ENCODE results near the gene TMEM63A.

TMEM63A gene

GRCh38 chr1:225886159-225887029 is 4.2 kb upstream of the TMEM63A start:
- DNase-seq (ENCODE audit: low spot score): no peak

GRCh38 chr1:225885336-225885735 is 3.2 kb upstream of the TMEM63A start:
- no peak for DNase-seq (ENCODE audit: low spot score)

GRCh38 chr1:225883616-225884265 is 1.6 kb upstream of the TMEM63A start:
- DNase-seq (ENCODE audit: low spot score): no peak

GRCh38 chr1:225882694-225883615 is 775 bp upstream of the TMEM63A start:
- DNase-seq (ENCODE audit: low spot score): peak; percentile 55

- DNase-seq (ENCODE audit: low spot score): peak; percentile 42
Measured at GRCh38 chr1:225881081-225881958, 860 bp downstream of the TMEM63A start.

GRCh38 chr1:225880636-225881035 is 1.5 kb downstream of the TMEM63A start:
- no peak for DNase-seq (ENCODE audit: low spot score)

- DNase-seq (ENCODE audit: low spot score): peak; percentile 92
Measured at GRCh38 chr1:225880222-225880588, 2.0 kb downstream of the TMEM63A start.

GRCh38 chr1:225879521-225880221 is 2.5 kb downstream of the TMEM63A start:
- peak; percentile 89 for DNase-seq (ENCODE audit: low spot score)

- no peak for DNase-seq (ENCODE audit: low spot score)
Measured at GRCh38 chr1:225878282-225878681, 3.9 kb downstream of the TMEM63A start.

GRCh38 chr1:225877580-225877979 is 4.6 kb downstream of the TMEM63A start:
- peak; percentile 96 for DNase-seq (ENCODE audit: low spot score)

GRCh38 chr1:225876900-225877510 is 5.2 kb downstream of the TMEM63A start:
- no peak for DNase-seq (ENCODE audit: low spot score)

GRCh38 chr1:225875044-225875815 is 7.0 kb downstream of the TMEM63A start:
- no peak for DNase-seq (ENCODE audit: low spot score)

- no peak for DNase-seq (ENCODE audit: low spot score)
Measured at GRCh38 chr1:225874431-225874830, 7.7 kb downstream of the TMEM63A start.

GRCh38 chr1:225873281-225873850 is 8.8 kb downstream of the TMEM63A start:
- no peak for DNase-seq (ENCODE audit: low spot score)

GRCh38 chr1:225872075-225872430 is 10.1 kb downstream of the TMEM63A start:
- no peak for DNase-seq (ENCODE audit: low spot score)

GRCh38 chr1:225871359-225872074 is 10.7 kb downstream of the TMEM63A start:
- no peak for DNase-seq (ENCODE audit: low spot score)

- no peak for DNase-seq (ENCODE audit: low spot score)
Measured at GRCh38 chr1:225870911-225871310, 11.3 kb downstream of the TMEM63A start.

- no peak for DNase-seq (ENCODE audit: low spot score)
Measured at GRCh38 chr1:225868631-225869330, 13.4 kb downstream of the TMEM63A start.
